ENCODE measurements around the gene LMNTD1.

The LMNTD1 gene

DNA sequence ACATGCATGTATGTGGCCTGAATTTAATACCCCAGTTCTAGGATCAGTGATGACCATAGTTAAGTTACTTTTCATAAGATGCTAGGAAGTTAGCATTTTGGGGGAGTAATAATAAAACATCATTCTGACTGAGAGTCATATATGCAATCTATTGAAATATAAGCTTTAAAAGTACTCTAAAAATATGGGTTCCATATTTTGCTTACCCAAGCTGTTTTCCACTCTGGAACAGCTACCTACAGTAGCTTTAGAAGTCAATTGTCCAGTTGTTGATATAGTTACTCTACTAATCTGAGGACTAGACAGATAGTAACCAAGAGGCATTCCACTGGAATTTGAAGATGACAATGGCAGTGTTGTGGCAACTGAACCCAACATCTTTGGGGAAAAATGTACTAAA, 4.0 kb downstream of the LMNTD1 start:
- TF ChIP-seq, protein P1, sequence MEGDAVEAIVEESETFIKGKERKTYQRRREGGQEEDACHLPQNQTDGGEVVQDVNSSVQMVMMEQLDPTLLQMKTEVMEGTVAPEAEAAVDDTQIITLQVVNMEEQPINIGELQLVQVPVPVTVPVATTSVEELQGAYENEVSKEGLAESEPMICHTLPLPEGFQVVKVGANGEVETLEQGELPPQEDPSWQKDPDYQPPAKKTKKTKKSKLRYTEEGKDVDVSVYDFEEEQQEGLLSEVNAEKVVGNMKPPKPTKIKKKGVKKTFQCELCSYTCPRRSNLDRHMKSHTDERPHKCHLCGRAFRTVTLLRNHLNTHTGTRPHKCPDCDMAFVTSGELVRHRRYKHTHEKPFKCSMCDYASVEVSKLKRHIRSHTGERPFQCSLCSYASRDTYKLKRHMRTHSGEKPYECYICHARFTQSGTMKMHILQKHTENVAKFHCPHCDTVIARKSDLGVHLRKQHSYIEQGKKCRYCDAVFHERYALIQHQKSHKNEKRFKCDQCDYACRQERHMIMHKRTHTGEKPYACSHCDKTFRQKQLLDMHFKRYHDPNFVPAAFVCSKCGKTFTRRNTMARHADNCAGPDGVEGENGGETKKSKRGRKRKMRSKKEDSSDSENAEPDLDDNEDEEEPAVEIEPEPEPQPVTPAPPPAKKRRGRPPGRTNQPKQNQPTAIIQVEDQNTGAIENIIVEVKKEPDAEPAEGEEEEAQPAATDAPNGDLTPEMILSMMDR (IDR thresholded peaks at IDR 0.05) = no peak
- H3K36me3 Mint-ChIP-seq (ENCODE audit: low read depth) = no peaks in the 10 kb centered on the region
- H3K9me3 Mint-ChIP-seq = no peaks in the 10 kb centered on the region
- H3K27me3 Mint-ChIP-seq (ENCODE audit: low read depth, poor library complexity) = no peaks in the 10 kb centered on the region
- DNase-seq = no peak
- H3K4me3 Mint-ChIP-seq = no peak overlapping the region
- no peak overlapping the region for H3K27ac Mint-ChIP-seq
- H3K4me1 Mint-ChIP-seq = no peaks in the 10 kb centered on the region

DNA sequence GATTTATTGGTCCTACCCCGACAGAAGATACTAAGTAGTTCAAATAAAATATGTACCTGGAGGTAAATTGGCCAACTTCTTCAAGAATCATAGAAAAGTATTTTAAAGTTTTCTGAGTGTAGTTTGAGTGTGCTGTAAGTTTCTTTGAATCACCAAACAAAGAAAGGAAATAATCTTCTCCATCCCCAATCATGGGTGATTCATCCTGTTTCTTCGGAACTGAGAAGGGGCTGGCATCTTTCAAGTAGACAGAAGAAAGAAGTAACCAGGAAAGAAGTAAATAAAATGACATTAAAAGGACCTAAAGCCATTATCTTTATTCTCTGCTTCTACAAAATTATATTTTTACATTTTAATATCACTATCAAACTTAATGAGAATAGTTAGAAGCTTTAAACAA, 6.8 kb downstream of the LMNTD1 start:
- TF ChIP-seq, protein P1 (IDR thresholded peaks at IDR 0.05) = no peak
- Mint-ChIP-seq H3K27ac (no peak overlapping the region), H3K27me3 (ENCODE audit: low read depth, poor library complexity) (no peaks in the 10 kb centered on the region), H3K4me3 (no peak overlapping the region), H3K4me1 (no peaks in the 10 kb centered on the region), H3K9me3 (no peaks in the 10 kb centered on the region), H3K36me3 (ENCODE audit: low read depth) (no peaks in the 10 kb centered on the region)
- DNase-seq = no peak

DNA sequence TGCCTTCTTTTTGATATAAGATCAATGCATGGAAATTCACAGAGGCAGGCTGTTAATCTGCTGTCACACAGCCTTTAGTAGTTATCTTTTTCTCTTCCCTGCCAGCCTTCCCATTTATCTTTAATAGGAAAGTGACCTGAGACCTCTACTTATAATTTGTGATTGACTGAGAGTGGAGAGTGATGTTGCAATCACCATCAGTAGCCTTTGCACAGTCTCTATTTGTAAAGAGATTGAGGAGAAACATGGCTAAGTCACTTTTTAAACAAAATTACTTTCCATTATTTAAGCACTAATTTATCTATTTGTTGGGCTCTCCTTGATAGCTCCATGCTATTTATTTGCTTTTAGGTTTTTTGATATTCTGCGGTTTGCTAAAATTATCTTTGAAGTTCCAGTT, 19.9 kb downstream of the LMNTD1 start:
- Mint-ChIP-seq H3K27ac (no peak overlapping the region), H3K27me3 (ENCODE audit: low read depth, poor library complexity) (no peaks in the 10 kb centered on the region), H3K36me3 (ENCODE audit: low read depth) (peaks cover 5% of the 10 kb centered on the region), H3K9me3 (peaks cover 40% of the 10 kb centered on the region), H3K4me3 (no peak overlapping the region), H3K4me1 (no peaks in the 10 kb centered on the region)
- TF ChIP-seq, protein P1 (IDR thresholded peaks at IDR 0.05) = no peak
- DNase-seq = no peak

DNA sequence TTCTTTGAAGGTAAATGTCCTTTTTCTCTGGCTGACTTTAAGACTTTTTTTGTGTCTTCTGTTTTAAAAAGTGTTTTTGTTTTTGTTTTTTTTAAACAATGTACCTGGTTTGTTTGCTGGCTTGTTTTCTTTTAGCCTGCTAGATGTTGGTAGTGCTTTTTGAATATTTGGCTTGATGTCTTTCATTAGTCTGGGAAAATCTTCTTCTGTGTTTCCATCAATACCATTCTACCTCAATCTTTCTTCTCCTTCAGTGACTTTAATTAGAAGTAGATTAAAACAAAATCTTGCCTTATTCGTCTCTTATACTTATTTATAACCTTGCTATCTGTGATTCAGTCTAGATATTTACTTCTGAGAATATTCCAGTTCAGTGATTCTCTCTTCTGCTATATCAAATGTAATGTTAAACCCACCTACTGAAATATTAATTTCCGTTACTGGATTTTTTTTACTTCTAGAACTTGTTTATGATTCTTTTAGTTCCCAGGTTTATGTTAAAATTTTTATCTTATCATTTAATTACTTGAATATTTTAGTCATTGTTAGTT, 21.5 kb downstream of the LMNTD1 start:
- TF ChIP-seq, protein P1 (IDR thresholded peaks at IDR 0.05) = no peak
- H3K4me1 Mint-ChIP-seq = no peaks in the 10 kb centered on the region
- H3K36me3 Mint-ChIP-seq (ENCODE audit: low read depth) = peaks cover 5% of the 10 kb centered on the region
- no peak overlapping the region for H3K4me3 Mint-ChIP-seq
- H3K27ac Mint-ChIP-seq = no peak overlapping the region
- H3K9me3 Mint-ChIP-seq = peaks cover 40% of the 10 kb centered on the region
- no peak for DNase-seq
- H3K27me3 Mint-ChIP-seq (ENCODE audit: low read depth, poor library complexity) = no peaks in the 10 kb centered on the region

DNA sequence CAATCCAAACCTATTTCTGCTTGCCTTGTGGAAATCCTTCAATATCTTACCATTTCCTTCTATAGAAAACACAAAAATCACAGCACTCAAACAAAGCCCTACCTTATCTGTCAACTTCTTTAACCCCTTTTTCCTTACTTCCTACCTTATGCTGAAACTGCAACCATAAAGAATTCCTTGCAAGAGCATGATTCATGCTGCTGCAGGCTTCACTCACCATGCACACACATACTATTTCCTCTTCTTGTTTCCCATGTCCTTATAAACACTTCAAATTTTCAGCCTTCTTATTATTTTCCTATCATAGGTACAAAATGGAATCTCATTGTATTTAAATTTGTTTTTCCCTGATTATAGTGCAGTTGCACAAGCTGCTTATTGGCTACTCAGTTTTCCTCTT, 23.3 kb downstream of the LMNTD1 start:
- TF ChIP-seq, protein P1 (IDR thresholded peaks at IDR 0.05) = no peak
- Mint-ChIP-seq H3K36me3 (ENCODE audit: low read depth) (no peaks in the 10 kb centered on the region), H3K4me1 (no peaks in the 10 kb centered on the region), H3K27ac (no peak overlapping the region), H3K9me3 (peaks cover 22% of the 10 kb centered on the region), H3K27me3 (ENCODE audit: low read depth, poor library complexity) (no peaks in the 10 kb centered on the region), H3K4me3 (no peak overlapping the region)
- DNase-seq = no peak

DNA sequence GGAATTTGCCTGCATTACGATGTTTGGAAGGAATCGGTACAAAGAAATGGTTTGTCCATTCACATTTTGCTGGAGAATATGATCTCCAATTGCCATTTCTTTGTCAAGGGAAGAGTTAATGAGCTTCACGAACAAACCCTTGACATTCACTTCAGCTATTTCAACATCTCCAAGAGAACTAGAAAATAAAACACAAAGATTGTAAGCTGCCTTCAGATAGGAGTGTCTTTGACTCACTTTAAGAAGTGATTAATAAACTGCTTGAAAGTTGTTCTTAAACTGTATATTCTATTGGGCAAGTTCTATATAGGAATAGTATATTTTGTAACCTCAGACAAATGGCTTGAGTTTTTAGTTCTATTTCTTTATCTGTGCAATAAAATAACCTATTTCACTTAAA, 26.3 kb downstream of the LMNTD1 start:
- TF ChIP-seq, protein P1 (IDR thresholded peaks at IDR 0.05) = no peak
- Mint-ChIP-seq H3K4me3 (no peak overlapping the region), H3K36me3 (ENCODE audit: low read depth) (no peaks in the 10 kb centered on the region), H3K4me1 (no peaks in the 10 kb centered on the region), H3K9me3 (peaks cover 4% of the 10 kb centered on the region), H3K27me3 (ENCODE audit: low read depth, poor library complexity) (peaks cover 4% of the 10 kb centered on the region), H3K27ac (no peak overlapping the region)
- DNase-seq = no peak

All from nephron progenitor cell (in vitro differentiated cells).